ENCODE measurements around the gene LCN10. TPM values are rescaled to one million over a fixed set of nuclear protein-coding genes. Genes with fewer than 3 reads are reported as not detected.

Gene LCN10
- total and polyA plus RNA-seq, 2 of the 13 experiments (the other 11 are each of a cell fraction or from before 2014, with no cell fraction given), result 0.53 to 0.61 TPM

GRCh38 chr9:136695955-136696354 is 46.8 kb downstream of the LCN10 start (continued):
- no peak for TF ChIP-seq MTERF4 (CRISPR knock-in tag; IDR thresholded peaks at IDR 0.05)
- TF ChIP-seq HNRNPLL (IDR thresholded peaks at IDR 0.05; ENCODE audit: low read depth, low read length, poor library complexity, severe bottlenecking), result peak; percentile 20
- TF ChIP-seq HNRNPL (IDR thresholded peaks at IDR 0.05; ENCODE audit: low read depth, low read length), result 0 out of 2 replicates have a peak, but pooled peaks have one; percentile 30
- no peak for TF ChIP-seq SP2 (CRISPR knock-in tag; IDR thresholded peaks at IDR 0.05)
- TF ChIP-seq ZNF607 (CRISPR knock-in tag; IDR thresholded peaks at IDR 0.05; ENCODE audit: borderline replicate concordance), result 0 out of 2 replicates have a peak, but pooled peaks have one; percentile 35
- TF ChIP-seq ZNF407 (CRISPR knock-in tag; IDR thresholded peaks at IDR 0.05; ENCODE audit: not compliant biosample characterization), result no peak
- TF ChIP-seq MTA1 (CRISPR knock-in tag; IDR thresholded peaks at IDR 0.05; ENCODE audit: borderline replicate concordance), result peak; percentile 59; the same call in 1 of the 2 replicates
- TF ChIP-seq ZNF747 (CRISPR knock-in tag; IDR thresholded peaks at IDR 0.05; ENCODE audit: borderline replicate concordance), result 0 out of 2 replicates have a peak, but pooled peaks have one; percentile 36
